Measurements from ENCODE around the gene ZBTB4.

GRCh38 chr17:7491583-7491982 lies 12.2 kb upstream of the ZBTB4 start:
- TF ChIP-seq EP300 (IDR thresholded peaks at IDR 0.05), result no peak
- no peak for TF ChIP-seq POLR2A (IDR thresholded peaks at IDR 0.05)
- TF ChIP-seq CTCF (IDR thresholded peaks at IDR 0.05), result no peak
- TF ChIP-seq POLR2AphosphoS5 (IDR thresholded peaks at IDR 0.05), result no peak

Data from stomach (tissue), 4 donors.